Colonic mucosa (tissue), 4 donors: ENCODE measurements around the gene SLC35F4. TPM values are rescaled to one million over a fixed set of nuclear protein-coding genes. Genes with fewer than 3 reads are reported as not detected.

Experiments
- DNase-seq: peaks from one replicate; pipeline ENCODE4 v3.0.0-alpha.2; 2020
- H3K27ac ChIP-seq: fragments of 200-600 bp; one replicate; pipeline ENCODE4 v1.8.0; 2021
- H3K27me3 ChIP-seq: fragments of 200-600 bp; one replicate; pipeline ENCODE4 v1.8.0; 2021
- H3K36me3 ChIP-seq: fragments of 200-600 bp; one replicate; pipeline ENCODE4 v1.8.0; 2021
- H3K4me1 ChIP-seq: fragments of 200-600 bp; one replicate; pipeline ENCODE4 v1.8.0; 2021; ENCODE audit warnings: mild to moderate bottlenecking
- H3K4me3 ChIP-seq: fragments of 200-600 bp; one replicate; pipeline ENCODE4 v1.8.0; 2021
- H3K9ac ChIP-seq, 2 donors: one replicate each; pipeline ENCODE4 v1.7.0; 2013; ENCODE audit warnings: control low read depth in 2 of 2, low read depth in 2 of 2, low read length in 2 of 2
- H3K9me3 ChIP-seq: fragments of 200-600 bp; one replicate; pipeline ENCODE4 v1.8.0; 2021
- CTCF ChIP-seq: fragments of 200-600 bp; IDR thresholded peaks from one replicate; pipeline ENCODE4 v1.8.0; 2022; ENCODE audit warnings: antibody characterized with exemption, mild to moderate bottlenecking
- intact Hi-C: fragments of 100-400 bp; cut with DNase I; formaldehyde crosslinking; loops from one replicate; pipeline ENCODE4 v1.14.1; 2022
- total RNA-seq, 2 donors: library from RNA; stranded (reverse); fragmentation: NEBNext Ultra II Directional in 1 of 2; extraction: Animal tissue kit (Norgen Biotek cat#: 25700) in 1 of 2; gene quantifications; one replicate each; pipeline ENCODE4 v1.2.1, GENCODE V29; 2021
- donor health status: healthy.
- donor health status: DM: no; HTN: no; CAD: no.
- donor health status: DM: no; HTN: no; CAD: no.

The SLC35F4 gene
- total RNA-seq, 2 donors from 2014 or later = not detected

GRCh38 chr14:57871459-57872080 is 5.7 kb upstream of the SLC35F4 start:
- no peak for DNase-seq
- Histone ChIP-seq H3K4me3 (no peak overlapping the region), H3K4me1 (no peaks in the 10 kb centered on the region), H3K27me3 (no peaks in the 10 kb centered on the region), H3K9ac (no peak overlapping the region), H3K36me3 (no peaks in the 10 kb centered on the region), H3K9me3 (no peaks in the 10 kb centered on the region), H3K27ac (no peak overlapping the region)
- peak; percentile 13 for TF ChIP-seq CTCF
- intact Hi-C loops = no loop called here

GRCh38 chr14:57870686-57871457 is 5.0 kb upstream of the SLC35F4 start:
- TF ChIP-seq CTCF = no peak
- intact Hi-C loops = no loop called here
- no peaks in the 10 kb centered on the region for H3K36me3 ChIP-seq
- H3K4me1 ChIP-seq = no peaks in the 10 kb centered on the region
- H3K4me3 ChIP-seq = no peak overlapping the region
- peaks cover under 1% of the 10 kb centered on the region for H3K27me3 ChIP-seq
- H3K9me3 ChIP-seq = no peaks in the 10 kb centered on the region
- no peak overlapping the region for H3K9ac ChIP-seq
- no peak for DNase-seq
- no peak overlapping the region for H3K27ac ChIP-seq

GRCh38 chr14:57869617-57870016 is 3.7 kb upstream of the SLC35F4 start:
- Histone ChIP-seq H3K9ac (no peak overlapping the region), H3K9me3 (no peaks in the 10 kb centered on the region), H3K4me1 (no peaks in the 10 kb centered on the region), H3K36me3 (no peaks in the 10 kb centered on the region), H3K4me3 (no peak overlapping the region), H3K27me3 (peaks cover 13% of the 10 kb centered on the region), H3K27ac (no peak overlapping the region)
- no peak for TF ChIP-seq CTCF
- intact Hi-C loops = no loop called here
- DNase-seq = no peak

- no peak overlapping the region for H3K9ac ChIP-seq
- H3K27ac ChIP-seq = no peak overlapping the region
- intact Hi-C loops = no loop called here
- H3K36me3 ChIP-seq = no peaks in the 10 kb centered on the region
- H3K27me3 ChIP-seq = peaks cover 14% of the 10 kb centered on the region
- H3K9me3 ChIP-seq = no peaks in the 10 kb centered on the region
- no peak for TF ChIP-seq CTCF
- no peak overlapping the region for H3K4me3 ChIP-seq
- H3K4me1 ChIP-seq = no peaks in the 10 kb centered on the region
- DNase-seq = no peak
These were observed 360 bp upstream of the SLC35F4 start for GRCh38 chr14:57866199-57866705.

- H3K9me3 ChIP-seq = no peaks in the 10 kb centered on the region
- intact Hi-C loops = no loop called here
- no peaks in the 10 kb centered on the region for H3K36me3 ChIP-seq
- no peak for TF ChIP-seq CTCF
- H3K9ac ChIP-seq = no peak overlapping the region
- no peak overlapping the region for H3K4me3 ChIP-seq
- no peak overlapping the region for H3K27ac ChIP-seq
- DNase-seq = no peak
- no peaks in the 10 kb centered on the region for H3K4me1 ChIP-seq
- H3K27me3 ChIP-seq = peaks cover 14% of the 10 kb centered on the region
These were observed 858 bp downstream of the SLC35F4 start for GRCh38 chr14:57865066-57865402.
